Vagina (tissue), 2 donors: ENCODE data around the gene TMEM260.

Source experiments
- CTCF ChIP-seq, 3 experiments: fragments of 450-650 bp in 2 of 3; fragments of 200-600 bp in 1 of 3; sonication (generic) in 1 of 3; IDR thresholded peaks; one replicate each; pipeline ENCODE4 v1.5.1; 2017 to 2019; ENCODE audit warnings: antibody characterized with exemption in 3 of 3, mild to moderate bottlenecking in 2 of 3, moderate library complexity in 2 of 3
- POLR2AphosphoS5 ChIP-seq, 2 donors: sonication (generic); formaldehyde crosslinking; IDR thresholded peaks; one replicate each; pipeline ENCODE4 v1.9.0; 2017; ENCODE audit warnings: antibody characterized with exemption in 2 of 2, mild to moderate bottlenecking in 2 of 2, low read depth in 1 of 2; ENCODE audit not compliant: insufficient read depth in 1 of 2

GRCh38 chr14:56539862-56540261 lies 39.7 kb upstream of the TMEM260 start:
- no peak for TF ChIP-seq POLR2AphosphoS5 (IDR thresholded peaks at IDR 0.05; ENCODE audit: insufficient read depth in 1 of 2, low read depth in 1 of 2)
- no peak for TF ChIP-seq CTCF (IDR thresholded peaks at IDR 0.05)
